ENCODE measurements around the gene C3orf85.

- TF ChIP-seq CTCF (IDR thresholded peaks at IDR 0.05) (no peak), POLR2A (IDR thresholded peaks at IDR 0.05) (no peak)
These were observed 52.2 kb downstream of the C3orf85 start for GRCh38 chr3:109188741-109189140.
